Keratinocyte (primary cell): Measurements from ENCODE around the gene ERI3. TPM values are rescaled to one million over a fixed set of nuclear protein-coding genes. Genes with fewer than 3 reads are reported as not detected.

Experiments
- DNase-seq: peaks from one replicate; pipeline ENCODE4 v3.0.0-alpha.2; 2011; ENCODE audit warnings: low read depth, missing footprints, low spot score
- FAIRE-seq: peaks from 2 replicates; lab custom pipeline; 2011; peaks lifted over from hg19 to GRCh38; lab: Jason Lieb, UNC
- H2AFZ ChIP-seq: 2 replicates; pipeline ENCODE4 v1.6.0; 2012; ENCODE audit warnings: low read length, control low read depth, inconsistent platforms; ENCODE audit not compliant: control insufficient read depth
- H3K27ac ChIP-seq: 2 replicates; pipeline ENCODE4 v1.5.1; 2011; ENCODE audit warnings: low read length; ENCODE audit not compliant: control insufficient read depth, insufficient read depth
- H3K27me3 ChIP-seq: 3 replicates; pipeline ENCODE4 v1.6.0; 2011; ENCODE audit warnings: low read length; ENCODE audit not compliant: control insufficient read depth, insufficient read depth; ENCODE audit errors: extremely low read depth
- H3K36me3 ChIP-seq, 2 experiments: 2 replicates in 1 of 2; 3 replicates in 1 of 2; pipeline ENCODE4 v1.5.1; 2011; ENCODE audit warnings: low read length in 2 of 2, mild to moderate bottlenecking in 1 of 2; ENCODE audit not compliant: control insufficient read depth in 2 of 2, insufficient read depth in 2 of 2; ENCODE audit errors: extremely low read depth in 1 of 2
- H3K4me1 ChIP-seq: 3 replicates; pipeline ENCODE4 v1.5.1; 2011; ENCODE audit warnings: low read length; ENCODE audit not compliant: control insufficient read depth, insufficient read depth; ENCODE audit errors: extremely low read depth
- H3K4me2 ChIP-seq: 3 replicates; pipeline ENCODE4 v1.6.0; 2011; ENCODE audit warnings: low read depth, low read length; ENCODE audit not compliant: control insufficient read depth, insufficient read depth; ENCODE audit errors: extremely low read depth
- H3K4me3 ChIP-seq, 3 experiments: fragments of 200-600 bp in 1 of 3; sonication (generic) in 1 of 3; 2 replicates in 2 of 3; 3 replicates in 1 of 3; pipeline ENCODE4 v1.5.1; 2011 to 2016; ENCODE audit warnings: low read length in 3 of 3, mild to moderate bottlenecking in 3 of 3, control low read depth in 2 of 3, inconsistent platforms in 1 of 3, low read depth in 1 of 3, mixed read lengths in 1 of 3, mixed run types in 1 of 3, moderate library complexity in 1 of 3; ENCODE audit not compliant: control insufficient read depth in 2 of 3, insufficient read depth in 2 of 3; ENCODE audit errors: extremely low read depth in 1 of 3
- H3K79me2 ChIP-seq: 2 replicates; pipeline ENCODE4 v1.6.0; 2012; ENCODE audit warnings: low read length; ENCODE audit not compliant: control insufficient read depth, insufficient read depth
- H3K9ac ChIP-seq: 3 replicates; pipeline ENCODE4 v1.6.0; 2011; ENCODE audit warnings: low read length; ENCODE audit not compliant: control insufficient read depth, insufficient read depth; ENCODE audit errors: extremely low read depth
- H3K9me1 ChIP-seq: 3 replicates; pipeline ENCODE4 v1.6.0; 2011; ENCODE audit warnings: low read length; ENCODE audit not compliant: control insufficient read depth, insufficient read depth; ENCODE audit errors: extremely low read depth
- H3K9me3 ChIP-seq: 2 replicates; pipeline ENCODE4 v1.5.1; 2012; ENCODE audit warnings: low read depth, low read length; ENCODE audit not compliant: control insufficient read depth
- H4K20me1 ChIP-seq: 3 replicates; pipeline ENCODE4 v1.6.0; 2011; ENCODE audit warnings: low read length; ENCODE audit not compliant: control insufficient read depth, insufficient read depth; ENCODE audit errors: extremely low read depth
- CTCF ChIP-seq, 3 experiments: IDR thresholded peaks in 1 of 3; conservative IDR thresholded peaks in 1 of 3; optimal IDR thresholded peaks in 1 of 3; 2 replicates in 2 of 3; 3 replicates in 1 of 3; pipeline versions ENCODE3 to v1.5.1; 2011; ENCODE audit warnings: low read length in 3 of 3, mild to moderate bottlenecking in 3 of 3, moderate library complexity in 2 of 3, control low read depth in 1 of 3, inconsistent platforms in 1 of 3; ENCODE audit not compliant: insufficient read depth in 2 of 3; ENCODE audit errors: extremely low read depth in 1 of 3
- EZH2 ChIP-seq: IDR thresholded peaks from one replicate; pipeline ENCODE4 v1.6.1; 2012; ENCODE audit warnings: inconsistent platforms, mild to moderate bottlenecking, low read length, moderate library complexity
- dilution Hi-C: fragments of 300-500 bp; cut with MboI; formaldehyde crosslinking; loops from one replicate; pipeline ENCODE4 v1.7.0; 2020; ENCODE audit warnings: low sequenced_read_pairs; ENCODE audit not compliant: extremely low pct_ligation_motif_present
- polyA plus RNA-seq, 5 experiments: library from polyadenylated mRNA; depleted of rRNA in 3 of 5; stranded (reverse) in 3 of 5; stranded (forward) in 1 of 5; unstranded in 1 of 5; fragments of >200 nt; gene quantifications; 1 replicate in 1 of 5; 2 replicates in 3 of 5; 3 replicates in 1 of 5; pipeline versions ENCODE4 v1.2.1 to v1.2.3, GENCODE V29; 2011 to 2012; ENCODE audit warnings: missing spikeins in 2 of 5, low read depth in 1 of 5, low replicate concordance in 1 of 5

ERI3 gene
- polyA plus RNA-seq, 1 donor (not counting 4 experiments of a cell fraction or from before 2014, with no cell fraction given) = 43.7 TPM

- H3K27me3 ChIP-seq = no peaks in the 10 kb centered on the region
- H3K27ac ChIP-seq = no peak overlapping the region
- H3K9me3 ChIP-seq = no peaks in the 10 kb centered on the region
- DNase-seq (no peak), FAIRE-seq (no peak)
- TF ChIP-seq CTCF (optimal IDR thresholded peaks at IDR 0.05 in 1 of 3, IDR thresholded peaks at IDR 0.05 in 1 of 3, conservative IDR thresholded peaks at IDR 0.05 in 1 of 3; ENCODE audit: extremely low read depth in 1 of 3, insufficient read depth in 2 of 3, low read length in 3 of 3) (no peak), EZH2 (no peak)
- peaks cover 0 to 2% of the 10 kb centered on the region in 2 experiments for H3K36me3 ChIP-seq
- H3K79me2 ChIP-seq = no peaks in the 10 kb centered on the region
- H3K4me2 ChIP-seq = peak overlapping the region; percentile 34
- peaks cover 7% of the 10 kb centered on the region for H3K9me1 ChIP-seq
- no peak overlapping the region for H2AFZ ChIP-seq
- H3K4me1 ChIP-seq = peaks cover 25% of the 10 kb centered on the region
- H4K20me1 ChIP-seq = no peaks in the 10 kb centered on the region
- no peak overlapping the region for H3K4me3 ChIP-seq
- dilution Hi-C loops = no loop called here
- no peak overlapping the region for H3K9ac ChIP-seq
Measured at GRCh38 chr1:44275296-44275962, 79.6 kb downstream of the ERI3 start.

GRCh38 chr1:44273560-44274350 lies 81.3 kb downstream of the ERI3 start:
- Histone ChIP-seq H3K9me1 (peaks cover 7% of the 10 kb centered on the region), H3K27ac (no peak overlapping the region), H3K9ac (no peak overlapping the region), H3K36me3 (peaks cover 0 to 2% of the 10 kb centered on the region in 2 experiments), H3K79me2 (no peaks in the 10 kb centered on the region), H4K20me1 (no peaks in the 10 kb centered on the region), H3K4me1 (peaks cover 25% of the 10 kb centered on the region), H2AFZ (no peak overlapping the region), H3K9me3 (no peaks in the 10 kb centered on the region), H3K27me3 (no peaks in the 10 kb centered on the region), H3K4me3 (no peak overlapping the region), H3K4me2 (no peak overlapping the region)
- DNase-seq (no peak), FAIRE-seq (no peak)
- dilution Hi-C loops = no loop called here
- no peak for TF ChIP-seq CTCF (optimal IDR thresholded peaks at IDR 0.05 in 1 of 3, IDR thresholded peaks at IDR 0.05 in 1 of 3, conservative IDR thresholded peaks at IDR 0.05 in 1 of 3; ENCODE audit: extremely low read depth in 1 of 3, insufficient read depth in 2 of 3, low read length in 3 of 3)
- no peak for TF ChIP-seq EZH2
